GM19372 (cell line): ENCODE results near the gene PRLR.

ENCODE experiments used
- ATAC-seq: cut with Tn5 transposase; IDR thresholded peaks from one replicate; pipeline ENCODE4 v1.9.1; 2021; ENCODE audit warnings: mild to moderate bottlenecking, low read depth, moderate library complexity; ENCODE audit not compliant: unreplicated experiment

The PRLR gene

GRCh38 chr5:35162848-35163709, 67.2 kb downstream of the PRLR start:
- no peak for ATAC-seq

DNA sequence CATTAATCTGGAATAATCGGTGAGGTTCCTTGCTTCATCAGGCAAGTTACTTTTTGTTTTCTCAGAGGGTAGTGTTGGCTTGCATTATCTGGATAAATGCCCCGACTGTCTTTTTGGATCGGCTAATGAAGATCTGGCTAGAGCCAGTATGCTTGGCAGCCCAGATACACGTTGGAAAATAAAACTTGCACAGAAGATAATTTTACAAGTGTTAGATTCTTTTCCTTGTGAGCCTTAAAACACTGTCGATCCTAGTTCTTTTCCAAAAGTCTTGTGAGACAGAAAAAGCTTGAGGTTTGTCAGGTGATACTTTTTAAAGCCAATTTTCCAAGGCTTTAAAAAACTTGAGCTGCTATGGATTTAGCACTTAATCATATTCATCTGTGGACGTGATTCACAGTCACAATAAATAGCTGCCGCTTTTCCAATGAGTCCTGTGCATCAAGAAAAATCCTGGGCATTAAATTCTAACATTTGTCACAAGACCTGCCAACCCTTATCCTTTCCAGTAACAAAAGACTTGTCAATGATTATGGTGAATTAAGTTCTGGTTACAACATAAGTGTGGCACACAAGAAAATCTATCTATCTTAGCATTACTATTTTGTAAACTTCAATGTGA, 68.5 kb downstream of the PRLR start:
- ATAC-seq = no peak

DNA sequence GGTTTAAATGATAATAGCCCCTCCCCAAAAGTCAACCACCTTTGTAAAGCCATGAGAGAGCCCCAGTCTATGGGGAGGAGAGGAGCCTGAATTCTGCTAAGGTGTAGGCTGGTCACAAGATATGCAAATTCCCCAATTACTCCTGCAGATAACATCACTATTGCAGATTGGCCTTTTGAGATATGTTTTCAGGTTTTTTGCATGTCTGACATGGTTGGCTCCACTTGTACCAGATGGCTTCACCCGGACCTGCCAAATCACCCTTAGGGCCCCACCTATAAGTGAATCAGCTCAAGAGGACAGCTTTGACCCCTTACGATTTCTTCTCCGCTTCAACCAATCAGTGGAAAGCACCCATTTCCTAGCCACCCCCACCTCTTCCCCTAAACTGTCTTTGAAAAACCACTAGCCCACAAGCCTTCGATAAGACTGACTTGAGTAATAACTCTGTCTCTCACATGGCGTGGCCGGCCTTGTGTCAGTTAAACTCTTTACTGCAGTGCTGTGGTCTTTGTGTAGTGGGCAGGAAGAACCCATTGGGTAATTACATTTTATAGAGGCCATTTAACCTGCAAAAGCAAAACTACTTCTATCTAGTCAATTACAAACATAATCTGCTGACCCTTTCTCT, 69.7 kb downstream of the PRLR start:
- ATAC-seq = no peak

DNA sequence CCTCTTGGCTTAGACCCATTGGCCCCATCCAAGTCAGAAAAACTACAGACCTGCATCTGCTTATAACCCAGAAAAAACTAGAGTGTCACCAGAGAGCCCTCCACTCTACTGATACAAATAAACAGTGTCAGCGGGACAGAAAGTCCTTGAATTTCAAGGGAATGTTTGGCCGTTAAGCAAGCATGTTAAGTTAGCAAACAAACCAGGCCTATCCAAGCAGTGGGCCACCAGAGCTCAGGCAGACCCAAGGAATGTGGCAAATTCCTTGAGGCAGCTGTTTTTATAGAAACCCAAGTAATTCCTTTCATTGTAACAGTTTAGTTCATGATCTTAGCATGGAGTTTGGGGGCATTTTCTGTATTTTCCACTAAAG, 70.9 kb downstream of the PRLR start:
- no peak for ATAC-seq

DNA sequence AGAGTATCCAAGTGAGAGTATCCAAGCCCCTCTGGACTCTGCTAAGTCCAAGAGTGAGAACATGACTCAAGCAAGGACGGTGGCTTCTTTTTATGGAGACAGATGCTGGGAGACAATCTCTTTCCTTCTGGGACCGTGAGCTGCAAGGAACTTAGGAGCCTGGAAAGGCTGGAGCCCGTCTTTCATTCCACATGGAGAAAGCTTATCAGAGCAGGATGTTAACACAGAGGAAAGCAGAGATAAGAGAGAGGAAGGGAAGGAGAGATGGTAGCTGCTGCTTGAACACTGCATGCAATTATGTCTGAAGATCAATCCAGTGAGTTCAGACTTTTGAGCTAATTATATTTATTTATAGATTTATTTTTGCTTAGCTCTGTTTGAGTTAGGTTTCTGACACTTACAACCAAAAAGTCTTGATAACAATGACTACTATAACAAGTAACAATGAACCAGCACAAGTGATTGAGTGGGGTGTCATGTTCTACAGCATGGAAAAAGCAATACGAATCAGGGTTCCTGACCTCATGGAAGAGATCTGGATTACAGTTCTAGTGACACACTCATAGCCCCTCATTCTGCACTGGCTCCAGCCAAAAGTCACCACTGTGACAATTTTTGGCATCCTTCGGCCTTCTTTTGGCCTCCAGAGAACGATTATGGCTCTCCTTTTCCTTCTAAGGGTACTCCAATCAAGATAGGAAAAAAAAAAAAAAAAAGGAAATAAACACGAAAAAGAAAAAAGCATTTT, 71.5 kb downstream of the PRLR start:
- ATAC-seq = no peak

- ATAC-seq = no peak
Measured at GRCh38 chr5:35158204-35158603, 72.1 kb downstream of the PRLR start.

DNA sequence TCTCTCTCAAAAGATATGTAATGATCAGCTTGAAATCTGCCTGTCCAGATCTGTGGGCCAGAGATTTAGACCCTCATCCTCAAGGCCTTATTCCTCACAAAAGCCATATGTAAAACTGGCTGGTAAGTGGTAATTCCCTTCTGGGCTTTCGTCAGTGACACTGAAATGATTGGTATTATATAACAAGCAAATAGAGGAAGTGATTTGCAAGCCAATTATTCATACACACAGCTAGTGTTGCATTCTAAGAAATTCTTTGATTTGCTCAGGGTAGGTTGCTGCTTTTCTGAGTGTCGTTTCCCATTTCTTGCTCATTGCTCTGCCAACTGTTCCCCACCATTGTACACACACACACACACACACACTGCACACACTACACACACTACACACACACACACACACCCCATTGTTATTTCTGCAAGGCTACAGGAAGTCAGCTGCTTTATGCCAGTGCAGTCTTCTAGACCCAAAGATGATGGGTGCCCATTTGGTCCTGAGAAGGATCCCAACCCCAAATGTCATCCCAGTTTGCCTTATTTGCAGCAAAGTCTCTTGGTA, 76.8 kb downstream of the PRLR start:
- ATAC-seq = no peak

GRCh38 chr5:35152733-35153132, 77.6 kb downstream of the PRLR start:
- ATAC-seq = no peak

GRCh38 chr5:35151146-35151920, 79.0 kb downstream of the PRLR start:
- no peak for ATAC-seq

DNA sequence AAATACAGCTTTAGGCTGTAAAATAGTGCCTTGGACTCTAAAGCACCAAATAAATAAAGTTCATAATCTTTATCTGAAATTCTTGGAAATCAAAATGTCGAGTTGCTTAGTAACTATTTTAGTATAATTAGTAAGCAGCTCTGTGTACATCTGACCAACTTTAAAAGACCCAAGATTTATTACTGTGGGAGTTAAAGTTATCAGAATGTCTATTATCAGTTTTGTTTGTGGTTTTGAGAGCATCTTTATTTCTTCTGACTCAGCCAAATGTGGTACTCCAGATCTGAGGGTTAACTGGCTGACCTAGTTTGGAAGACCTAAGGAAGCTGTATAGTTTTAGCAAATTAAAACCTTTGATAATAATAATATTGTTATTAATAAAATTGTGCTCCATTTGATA, 81.2 kb downstream of the PRLR start:
- ATAC-seq = no peak

GRCh38 chr5:35146406-35146805, 83.9 kb downstream of the PRLR start:
- no peak for ATAC-seq

DNA sequence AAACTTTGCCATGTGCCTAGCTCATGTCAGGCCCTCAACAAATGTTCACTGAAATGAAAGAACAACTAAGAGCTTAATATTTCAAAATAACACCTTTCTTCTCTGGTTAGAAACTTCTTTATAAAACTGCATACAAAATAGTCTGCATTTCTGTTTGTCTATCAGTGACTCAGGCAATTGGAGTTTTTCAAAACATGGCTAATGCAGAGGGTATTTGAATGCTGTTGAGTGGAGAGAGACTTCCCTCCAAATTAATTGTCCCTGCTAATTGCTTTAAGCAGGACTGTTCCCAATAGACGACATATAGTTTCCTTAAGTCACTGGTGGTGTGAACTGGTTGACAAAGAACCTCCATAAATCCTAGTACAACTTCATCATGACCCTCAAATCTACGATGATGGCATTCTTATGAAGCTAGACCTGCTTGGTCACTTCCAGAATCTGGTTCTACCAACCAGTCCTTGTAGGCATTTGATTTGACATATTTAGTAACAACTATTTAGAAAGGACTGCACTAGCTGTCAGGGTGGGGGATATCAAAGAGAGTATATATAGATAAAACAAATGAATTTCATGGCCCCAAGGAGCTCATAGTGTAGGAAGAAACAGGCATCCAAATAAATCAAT, 84.5 kb downstream of the PRLR start:
- ATAC-seq = no peak

GRCh38 chr5:35145012-35145411, 85.3 kb downstream of the PRLR start:
- no peak for ATAC-seq

GRCh38 chr5:35143841-35144240, 86.4 kb downstream of the PRLR start:
- ATAC-seq = no peak

GRCh38 chr5:35141739-35142138, 88.5 kb downstream of the PRLR start:
- ATAC-seq = no peak

GRCh38 chr5:35138232-35138631, 92.1 kb downstream of the PRLR start:
- no peak for ATAC-seq

- ATAC-seq = peak; percentile 85
Measured at GRCh38 chr5:35136386-35136785, 93.9 kb downstream of the PRLR start.

DNA sequence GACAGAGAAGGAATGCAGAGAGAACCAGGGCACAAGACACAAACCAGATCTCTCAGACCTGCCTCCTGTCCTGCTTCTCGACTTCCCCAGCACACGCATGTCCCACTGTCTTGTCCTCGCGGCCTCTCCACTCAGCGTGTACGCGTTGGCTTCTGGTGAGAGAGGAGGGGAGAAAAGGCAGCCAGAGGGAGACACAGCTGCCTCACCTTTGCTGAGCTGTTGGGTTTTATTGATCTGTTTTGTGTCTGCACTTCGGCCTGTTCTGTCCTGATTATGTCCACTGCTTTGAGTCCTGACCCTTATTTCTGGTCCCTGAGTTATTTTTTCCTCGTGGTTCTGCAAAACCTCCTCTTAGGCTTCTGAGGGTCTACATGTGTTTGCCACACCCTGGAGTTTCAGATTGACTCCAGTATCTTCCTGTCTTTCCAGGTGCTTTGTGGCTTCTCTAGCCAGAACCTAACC, 95.0 kb downstream of the PRLR start:
- ATAC-seq = no peak

DNA sequence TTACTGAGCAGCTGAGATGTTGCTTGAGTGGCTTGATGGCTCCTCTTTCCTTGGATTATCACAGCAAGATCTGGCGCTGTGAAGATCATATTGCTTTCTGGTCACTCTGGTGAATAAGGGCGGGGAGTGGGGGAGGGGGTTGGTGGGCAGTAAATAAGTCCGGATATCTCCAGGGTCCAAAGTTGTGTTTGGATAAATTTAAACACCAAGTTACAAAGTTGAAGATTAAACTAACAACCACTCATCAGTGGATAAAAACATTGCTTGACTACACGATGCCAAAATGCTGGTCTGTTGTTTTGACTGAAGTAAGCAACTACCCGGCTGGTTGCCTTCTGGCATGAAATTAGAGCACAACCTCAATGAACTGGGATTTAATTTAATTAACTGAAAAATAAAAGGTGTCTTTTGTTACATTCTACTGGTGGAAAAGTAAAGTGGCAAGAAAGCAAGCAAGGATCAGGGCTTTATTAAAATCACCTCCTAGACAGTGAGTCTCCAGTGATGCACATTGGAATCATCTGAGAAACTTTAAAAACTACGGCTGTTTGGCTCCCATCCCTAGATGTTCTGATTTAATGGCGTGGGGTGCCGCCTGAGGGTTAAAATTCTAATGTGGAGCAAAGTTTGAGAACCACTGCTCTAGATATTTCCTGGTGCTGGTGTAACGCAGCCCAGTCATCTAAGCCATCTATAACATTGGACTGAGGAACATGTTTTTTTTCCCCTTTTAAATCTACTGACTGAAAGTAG, 95.8 kb downstream of the PRLR start:
- no peak for ATAC-seq
